ENCODE results near the gene NUBP2. TPM values are rescaled to one million over a fixed set of nuclear protein-coding genes. Genes with fewer than 3 reads are reported as not detected.
A peak's percentile ranks its signal among the peaks of the same experiment; 100 is the strongest.

Gene NUBP2
- total RNA-seq, 1 experiment from 2014 or later, result 69.4 TPM

GRCh38 chr16:1745900-1746692, 36.7 kb upstream of the NUBP2 start:
- Histone ChIP-seq H3K23ac (ENCODE audit: insufficient read length, low read depth, low read length) (no peak overlapping the region), H2AFZ (ENCODE audit: low read length) (no peak overlapping the region), H3K27me3 (ENCODE audit: insufficient read depth, low read length) (no peaks in the 10 kb centered on the region), H4K20me1 (ENCODE audit: control insufficient read depth, insufficient read depth, insufficient read length) (peaks cover 3% of the 10 kb centered on the region), H2BK12ac (ENCODE audit: insufficient read length, low read depth, low read length) (no peak overlapping the region), H3T11ph (ENCODE audit: low read length) (no peak overlapping the region), H3K18ac (ENCODE audit: insufficient read length, low read depth, low read length) (no peak overlapping the region), H2BK120ac (ENCODE audit: low read depth, low read length, poor library complexity, severe bottlenecking) (no peak overlapping the region), H3K23me2 (ENCODE audit: insufficient read length, low read depth, low read length, poor library complexity, severe bottlenecking) (no peaks in the 10 kb centered on the region), H3K79me1 (ENCODE audit: insufficient read depth, low read depth, low read length, poor library complexity, severe bottlenecking) (no peaks in the 10 kb centered on the region), H3K27ac (ENCODE audit: insufficient read length, low read depth, low read length) (no peak overlapping the region), H4K5ac (ENCODE audit: insufficient read length, low read depth, low read length) (no peak overlapping the region), H3K4ac (ENCODE audit: low read depth, low read length) (no peak overlapping the region), H4K91ac (ENCODE audit: insufficient read length, low read depth, low read length) (no peak overlapping the region), H3K79me2 (ENCODE audit: insufficient read depth, low read length) (no peaks in the 10 kb centered on the region), H3K9ac (ENCODE audit: extremely low read depth, insufficient read length, low read length) (no peak overlapping the region), H2BK5ac (ENCODE audit: insufficient read length, low read length) (no peak overlapping the region), H3K9me3 (ENCODE audit: control insufficient read depth, low read depth, low read length) (no peaks in the 10 kb centered on the region), H3K4me2 (ENCODE audit: insufficient read depth, insufficient read length, low read length) (no peak overlapping the region), H3K14ac (ENCODE audit: insufficient read depth, low read length) (no peak overlapping the region), H4K8ac (replicated peaks; ENCODE audit: insufficient read length, low read depth, low read length) (no peak overlapping the region), H3K56ac (ENCODE audit: insufficient read length, low read depth, low read length) (no peak overlapping the region), H2BK20ac (ENCODE audit: low read depth, low read length, poor library complexity, severe bottlenecking) (no peak overlapping the region), H2BK15ac (ENCODE audit: low read depth, low read length) (no peak overlapping the region), H2AK5ac (ENCODE audit: insufficient read length, low read length) (no peak overlapping the region), H3K4me1 (ENCODE audit: insufficient read depth, low read length) (no peaks in the 10 kb centered on the region)
- no peaks in the 10 kb centered on the region for H3K4me1 Mint-ChIP-seq
- no peaks in the 10 kb centered on the region; the same call in 1 of the 2 replicates for H3K27me3 Mint-ChIP-seq (ENCODE audit: low read depth)
- H3K4me3 Mint-ChIP-seq, result no peak overlapping the region
- peak overlapping the region in 1 of 3 experiments; percentile 49; a peak in 2 of 7 replicates for H3K27ac Mint-ChIP-seq
- no peaks in the 10 kb centered on the region for H3K9me3 Mint-ChIP-seq
- TF ChIP-seq, protein P1, sequence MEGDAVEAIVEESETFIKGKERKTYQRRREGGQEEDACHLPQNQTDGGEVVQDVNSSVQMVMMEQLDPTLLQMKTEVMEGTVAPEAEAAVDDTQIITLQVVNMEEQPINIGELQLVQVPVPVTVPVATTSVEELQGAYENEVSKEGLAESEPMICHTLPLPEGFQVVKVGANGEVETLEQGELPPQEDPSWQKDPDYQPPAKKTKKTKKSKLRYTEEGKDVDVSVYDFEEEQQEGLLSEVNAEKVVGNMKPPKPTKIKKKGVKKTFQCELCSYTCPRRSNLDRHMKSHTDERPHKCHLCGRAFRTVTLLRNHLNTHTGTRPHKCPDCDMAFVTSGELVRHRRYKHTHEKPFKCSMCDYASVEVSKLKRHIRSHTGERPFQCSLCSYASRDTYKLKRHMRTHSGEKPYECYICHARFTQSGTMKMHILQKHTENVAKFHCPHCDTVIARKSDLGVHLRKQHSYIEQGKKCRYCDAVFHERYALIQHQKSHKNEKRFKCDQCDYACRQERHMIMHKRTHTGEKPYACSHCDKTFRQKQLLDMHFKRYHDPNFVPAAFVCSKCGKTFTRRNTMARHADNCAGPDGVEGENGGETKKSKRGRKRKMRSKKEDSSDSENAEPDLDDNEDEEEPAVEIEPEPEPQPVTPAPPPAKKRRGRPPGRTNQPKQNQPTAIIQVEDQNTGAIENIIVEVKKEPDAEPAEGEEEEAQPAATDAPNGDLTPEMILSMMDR (conservative IDR thresholded peaks at IDR 0.05), result no peak
- DNase-seq, result no peak
- WGBS (ENCODE audit: extremely low coverage, insufficient read length, low lambda C conversion rate), result no CpG with 5 or more reads among the region's 29 CpGs
- H3K36me3 Mint-ChIP-seq (ENCODE audit: insufficient read depth in 1 of 3, low read depth in 3 of 3), result peaks cover 3 to 20% (median 18%) of the 10 kb centered on the region in 3 experiments

All from H9 (cell line).